A673 (cell line): ENCODE measurements around the gene C5orf58. TPM values are rescaled to one million over a fixed set of nuclear protein-coding genes. Genes with fewer than 3 reads are reported as not detected.
"Not testable (repeated sequence)": the region's sequence is repeated elsewhere in the genome, so short reads cannot be mapped to it uniquely, and the experiment has no call there.

Experiments used
- BruUV-seq: library from RNA; stranded (reverse); fragments of 400-500 nt; replicated peaks from 2 replicates; lab custom pipeline; 2021; lab: Mats Ljungman, UMichigan
- CTCF ChIA-PET: fragments of 300-600 bp; sonication (Branson Sonifier 250); formaldehyde crosslinking; loops from one replicate; lab custom pipeline; 2022; ENCODE audit warnings: antibody characterized with exemption; lab: Charles Lee
- POLR2A ChIA-PET: fragments of 300-600 bp; sonication (Branson Sonifier 250); formaldehyde crosslinking; loops from one replicate; lab custom pipeline; 2022; ENCODE audit warnings: antibody characterized with exemption; ENCODE audit not compliant: low non-redundant PET; lab: Charles Lee
- DNase-seq: peaks from one replicate; pipeline ENCODE4 v3.0.0-alpha.2; 2015; ENCODE audit warnings: low spot score
- H3K27ac ChIP-seq: fragments of 200-600 bp; sonication (generic); 2 replicates; pipeline ENCODE4 v1.5.1; 2016; ENCODE audit warnings: mixed run types, low read depth, mild to moderate bottlenecking, mixed read lengths, antibody characterized with exemption, low read length; ENCODE audit not compliant: poor library complexity, severe bottlenecking
- H3K27me3 ChIP-seq: fragments of 200-600 bp; sonication (generic); replicated peaks from 2 replicates; pipeline ENCODE4 v1.6.1; 2017; ENCODE audit warnings: mixed run types, low read depth, mild to moderate bottlenecking, mixed read lengths, antibody characterized with exemption, low read length; ENCODE audit not compliant: insufficient read depth, poor library complexity
- H3K36me3 ChIP-seq: fragments of 200-600 bp; sonication (generic); 2 replicates; pipeline ENCODE4 v1.6.1; 2016; ENCODE audit warnings: mixed run types, mild to moderate bottlenecking, mixed read lengths, antibody characterized with exemption, low read length; ENCODE audit not compliant: insufficient read depth, poor library complexity, severe bottlenecking
- H3K4me1 ChIP-seq: fragments of 200-600 bp; sonication (generic); 2 replicates; pipeline ENCODE4 v1.6.1; 2017; ENCODE audit warnings: mixed run types, mild to moderate bottlenecking, mixed read lengths, antibody characterized with exemption, low read length; ENCODE audit not compliant: insufficient read depth, poor library complexity, severe bottlenecking
- H3K4me3 ChIP-seq: fragments of 200-600 bp; sonication (generic); 2 replicates; pipeline ENCODE4 v1.5.1; 2016; ENCODE audit warnings: low read depth, mixed run types, mild to moderate bottlenecking, mixed read lengths, low read length; ENCODE audit not compliant: poor library complexity, severe bottlenecking
- H3K9me3 ChIP-seq: fragments of 200-600 bp; sonication (generic); 2 replicates; pipeline ENCODE4 v1.6.1; 2016; ENCODE audit warnings: mixed run types, low read depth, mild to moderate bottlenecking, mixed read lengths, antibody characterized with exemption, low read length; ENCODE audit not compliant: poor library complexity, severe bottlenecking
- EZH2 ChIP-seq: fragments of 200-600 bp; sonication (generic); IDR thresholded peaks from 2 replicates; pipeline ENCODE4 v1.6.1; 2017; ENCODE audit warnings: borderline replicate concordance, low read depth, mild to moderate bottlenecking, mixed read lengths, antibody characterized with exemption, low read length; ENCODE audit not compliant: poor library complexity, severe bottlenecking
- intact Hi-C: fragments of 100-400 bp; cut with micrococcal nuclease; formaldehyde crosslinking; loops from one replicate; pipeline ENCODE4 v1.10.0; 2022; ENCODE audit not compliant: unreplicated experiment
- total RNA-seq: library from RNA; stranded (reverse); gene quantifications from 2 replicates; pipeline ENCODE4 v1.2.3, GENCODE V29; 2021
- TF ChIP-seq, protein P1 (sequence below): fragments of 300-800, 200-600 bp; sonication (generic); conservative IDR thresholded peaks from 2 replicates; pipeline ENCODE4 v1.5.1; 2017; ENCODE audit warnings: low read depth, mild to moderate bottlenecking, antibody characterized with exemption, low read length, moderate library complexity, mixed read lengths

C5orf58 gene
- total RNA-seq, 1 experiment from 2014 or later = not detected

- no TSS peak for BruUV-seq
- H3K9me3 ChIP-seq = no peaks in the 10 kb centered on the region
- H3K36me3 ChIP-seq = no peaks in the 10 kb centered on the region
- no peak overlapping the region for H3K4me3 ChIP-seq
- peaks cover 8% of the 10 kb centered on the region for H3K27me3 ChIP-seq
- ChIA-PET POLR2A (no interaction called here), CTCF (no interaction called here)
- no peak overlapping the region for H3K27ac ChIP-seq
- DNase-seq = no peak
- H3K4me1 ChIP-seq = no peaks in the 10 kb centered on the region
- TF ChIP-seq, protein P1, sequence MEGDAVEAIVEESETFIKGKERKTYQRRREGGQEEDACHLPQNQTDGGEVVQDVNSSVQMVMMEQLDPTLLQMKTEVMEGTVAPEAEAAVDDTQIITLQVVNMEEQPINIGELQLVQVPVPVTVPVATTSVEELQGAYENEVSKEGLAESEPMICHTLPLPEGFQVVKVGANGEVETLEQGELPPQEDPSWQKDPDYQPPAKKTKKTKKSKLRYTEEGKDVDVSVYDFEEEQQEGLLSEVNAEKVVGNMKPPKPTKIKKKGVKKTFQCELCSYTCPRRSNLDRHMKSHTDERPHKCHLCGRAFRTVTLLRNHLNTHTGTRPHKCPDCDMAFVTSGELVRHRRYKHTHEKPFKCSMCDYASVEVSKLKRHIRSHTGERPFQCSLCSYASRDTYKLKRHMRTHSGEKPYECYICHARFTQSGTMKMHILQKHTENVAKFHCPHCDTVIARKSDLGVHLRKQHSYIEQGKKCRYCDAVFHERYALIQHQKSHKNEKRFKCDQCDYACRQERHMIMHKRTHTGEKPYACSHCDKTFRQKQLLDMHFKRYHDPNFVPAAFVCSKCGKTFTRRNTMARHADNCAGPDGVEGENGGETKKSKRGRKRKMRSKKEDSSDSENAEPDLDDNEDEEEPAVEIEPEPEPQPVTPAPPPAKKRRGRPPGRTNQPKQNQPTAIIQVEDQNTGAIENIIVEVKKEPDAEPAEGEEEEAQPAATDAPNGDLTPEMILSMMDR = no peak
- TF ChIP-seq EZH2 = no peak
- intact Hi-C loops = no loop called here
Observed at GRCh38 chr5:170233358-170233892, 640 bp downstream of the C5orf58 start.

GRCh38 chr5:170235876-170236864 lies 3.4 kb downstream of the C5orf58 start:
- Histone ChIP-seq H3K4me1 (no peaks in the 10 kb centered on the region), H3K36me3 (no peaks in the 10 kb centered on the region), H3K9me3 (no peaks in the 10 kb centered on the region), H3K4me3 (no peak overlapping the region), H3K27ac (no peak overlapping the region), H3K27me3 (peaks cover 12% of the 10 kb centered on the region)
- intact Hi-C loops = loop anchor here (1.0 kb wide), 1 partner anchor 12 kb away; no protein-coding TSS in a partner anchor
- no TSS peak for BruUV-seq
- DNase-seq = no peak
- TF ChIP-seq EZH2 = no peak
- TF ChIP-seq, protein P1 = no peak
- CTCF ChIA-PET = no interaction called here
- POLR2A ChIA-PET = no interaction called here

- Histone ChIP-seq H3K4me1 (no peaks in the 10 kb centered on the region), H3K36me3 (no peaks in the 10 kb centered on the region), H3K4me3 (no peak overlapping the region), H3K27ac (no peak overlapping the region), H3K27me3 (peaks cover 12% of the 10 kb centered on the region), H3K9me3 (no peaks in the 10 kb centered on the region)
- CTCF ChIA-PET = interaction anchor here (1.4 kb wide), 1 partner anchor 13 kb away, joined by 4 read pairs; no protein-coding TSS in a partner anchor
- no peak for DNase-seq
- POLR2A ChIA-PET = no interaction called here
- BruUV-seq = no TSS peak
- no peak for TF ChIP-seq EZH2
- intact Hi-C loops = no loop called here
Observed at GRCh38 chr5:170238456-170239196, 5.8 kb downstream of the C5orf58 start.

GRCh38 chr5:170245436-170245835 lies 12.7 kb downstream of the C5orf58 start:
- H3K36me3 ChIP-seq, H3K27me3 ChIP-seq, DNase-seq, intact Hi-C loops, H3K4me3 ChIP-seq, POLR2A ChIA-PET, CTCF ChIA-PET, H3K27ac ChIP-seq, H3K9me3 ChIP-seq, BruUV-seq: not testable (repeated sequence)
- peaks cover 12% of the 10 kb centered on the region for H3K4me1 ChIP-seq
